Forelimb muscle (tissue), 1 donor: ENCODE data around the gene FGF22. TPM values are rescaled to one million over a fixed set of nuclear protein-coding genes. Genes with fewer than 3 reads are reported as not detected.
"Not testable (repeated sequence)": the region's sequence is repeated elsewhere in the genome, so short reads cannot be mapped to it uniquely, and the experiment has no call there.

Experiments used
- DNase-seq: peaks from one replicate; pipeline ENCODE4 v3.0.0-alpha.2; 2013; ENCODE audit warnings: low read depth
- polyA plus RNA-seq: library from polyadenylated mRNA; unstranded; fragments of 120-200 nt; gene quantifications from one replicate; pipeline ENCODE4 v1.2.1, GENCODE V29; 2013; ENCODE audit not compliant: insufficient read length

FGF22 gene
- 0.20 TPM for polyA plus RNA-seq

DNA sequence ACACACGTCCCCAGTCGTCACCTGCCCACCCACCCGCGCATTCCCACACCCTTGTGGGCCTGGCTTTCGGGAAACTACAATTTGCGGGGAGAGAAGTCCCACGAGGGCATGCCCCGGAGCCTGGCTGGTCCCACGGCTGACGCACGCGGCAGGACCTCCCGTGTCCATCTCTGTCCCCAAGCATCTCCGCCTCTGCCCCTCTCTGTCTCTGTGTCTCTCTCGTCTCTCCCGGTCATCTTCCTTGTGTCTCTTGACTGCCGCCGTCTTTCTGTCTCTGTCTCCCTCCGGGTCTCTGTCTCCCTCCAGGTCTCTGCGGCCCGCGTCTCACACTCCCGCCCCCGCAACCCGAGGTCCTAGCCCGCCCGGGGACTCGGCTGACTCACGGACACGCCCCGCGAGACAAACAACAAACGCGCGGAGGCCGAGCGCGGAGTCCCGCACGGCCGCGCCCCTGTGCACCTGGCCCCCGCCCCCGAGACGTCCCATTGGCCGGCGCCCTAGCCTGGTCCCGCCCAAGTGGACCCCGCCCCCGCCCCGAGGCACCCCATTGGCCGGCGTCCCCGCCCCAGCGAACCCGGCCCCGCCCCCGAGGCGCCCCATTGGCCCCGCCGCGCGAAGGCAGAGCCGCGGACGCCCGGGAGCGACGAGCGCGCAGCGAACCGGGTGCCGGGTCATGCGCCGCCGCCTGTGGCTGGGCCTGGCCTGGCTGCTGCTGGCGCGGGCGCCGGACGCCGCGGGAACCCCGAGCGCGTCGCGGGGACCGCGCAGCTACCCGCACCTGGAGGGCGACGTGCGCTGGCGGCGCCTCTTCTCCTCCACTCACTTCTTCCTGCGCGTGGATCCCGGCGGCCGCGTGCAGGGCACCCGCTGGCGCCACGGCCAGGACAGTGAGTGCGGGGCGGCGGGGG lies at the start of gene FGF22:
Gene FGF22, plus strand, starts transcription at position 627 of the 908 bp plus-strand sequence. Its CDS starts 47 bp downstream, at position 674.
- DNase-seq, result no peak

DNA sequence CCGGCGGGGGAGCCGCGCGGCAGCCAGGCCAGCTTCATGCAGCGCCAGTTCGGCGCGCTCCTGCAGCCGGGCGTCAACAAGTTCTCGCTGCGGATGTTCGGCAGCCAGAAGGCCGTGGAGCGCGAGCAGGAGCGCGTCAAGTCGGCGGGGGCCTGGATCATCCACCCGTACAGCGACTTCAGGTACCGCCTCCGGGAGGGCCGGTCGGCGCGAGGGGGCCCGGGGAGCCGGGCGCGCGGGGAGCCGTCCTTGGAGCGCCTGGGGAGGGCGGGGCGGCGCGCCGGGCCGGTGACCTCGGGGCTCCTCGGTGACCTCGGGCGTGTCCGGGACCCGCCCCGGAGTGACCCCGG lies 49.3 kb upstream of the FGF22 start:
- DNase-seq, result no peak

DNA sequence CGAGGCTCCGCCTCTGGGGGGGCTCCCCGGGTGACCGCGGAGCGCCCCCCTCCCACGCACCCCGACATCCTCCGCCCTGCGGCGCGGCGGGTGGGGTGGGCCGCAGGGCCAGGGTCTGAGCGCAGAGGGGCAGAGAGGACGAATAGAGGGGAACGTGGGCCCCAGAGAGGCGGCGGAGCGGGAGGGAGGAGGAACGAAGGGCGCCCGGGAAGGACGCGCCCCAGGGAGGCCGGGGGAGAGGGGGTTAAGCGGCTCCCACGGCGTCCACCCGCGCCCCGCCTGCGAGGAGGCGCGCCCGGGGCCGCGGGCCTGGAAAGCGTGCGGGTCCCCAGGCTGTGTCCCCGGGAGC lies 49.0 kb upstream of the FGF22 start:
- DNase-seq, result no peak

DNA sequence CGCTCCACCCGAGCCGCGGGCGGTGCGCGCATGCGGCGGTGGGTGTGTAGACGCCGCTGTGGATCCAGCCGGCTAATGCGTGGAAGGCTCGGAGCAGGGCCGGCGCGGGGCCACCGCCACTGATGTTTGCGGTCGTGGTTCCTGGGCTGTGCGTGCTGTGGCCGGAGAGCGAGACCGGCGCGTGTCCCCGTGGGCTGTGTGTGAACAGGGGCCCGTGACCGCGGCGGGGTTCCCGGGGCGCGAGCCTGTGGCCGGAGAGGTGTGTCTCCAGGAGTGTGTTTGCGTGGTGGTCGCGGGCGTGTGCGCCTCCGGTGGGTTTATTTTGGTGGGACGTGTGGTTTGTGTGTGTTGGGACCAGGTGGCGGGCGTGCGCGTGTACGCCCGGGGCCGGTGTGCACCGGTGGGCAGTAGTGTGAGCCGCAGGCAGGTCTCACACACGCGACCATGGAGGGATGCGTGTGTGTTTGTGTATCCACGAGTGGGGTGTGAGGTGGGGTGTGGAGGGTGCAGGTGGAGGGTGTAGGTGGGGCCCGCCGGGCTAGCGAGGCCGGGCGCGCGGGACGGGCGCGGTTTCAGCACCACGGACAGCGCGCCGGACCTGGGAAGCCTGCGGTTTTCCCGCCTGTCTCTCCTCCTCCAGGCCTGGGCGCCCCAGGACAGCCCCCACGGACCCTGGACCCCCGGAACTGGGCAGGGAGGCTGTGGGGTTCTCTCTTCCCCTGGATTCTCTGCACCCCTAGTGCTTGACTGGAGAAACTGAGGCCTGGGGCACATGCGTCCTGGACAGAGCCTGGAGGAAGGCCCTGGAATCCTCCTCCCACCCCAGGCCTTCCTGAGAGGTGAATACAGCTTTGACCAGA lies 48.4 kb upstream of the FGF22 start:
- DNase-seq, result no peak

DNA sequence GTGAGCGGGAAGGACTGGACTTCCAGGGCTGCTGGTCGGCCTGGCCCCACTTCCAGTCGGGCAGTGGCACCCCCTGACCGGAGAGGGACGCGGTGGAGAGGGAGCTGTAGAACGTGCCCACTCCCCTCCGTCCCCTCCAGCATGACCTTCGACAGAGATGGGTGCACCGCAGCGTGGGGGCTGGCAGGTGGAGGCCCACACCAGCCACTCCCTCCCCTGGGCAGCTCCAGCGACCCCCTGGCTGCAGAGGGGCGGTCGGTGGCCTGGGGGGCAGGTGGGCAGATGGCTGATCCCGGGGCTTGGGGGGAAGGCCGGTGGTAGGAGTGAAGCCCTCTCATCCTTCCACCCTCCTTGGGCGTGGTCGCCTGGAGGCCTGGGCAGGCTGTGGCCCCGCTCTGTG lies 47.6 kb upstream of the FGF22 start:
- no peak for DNase-seq

DNA sequence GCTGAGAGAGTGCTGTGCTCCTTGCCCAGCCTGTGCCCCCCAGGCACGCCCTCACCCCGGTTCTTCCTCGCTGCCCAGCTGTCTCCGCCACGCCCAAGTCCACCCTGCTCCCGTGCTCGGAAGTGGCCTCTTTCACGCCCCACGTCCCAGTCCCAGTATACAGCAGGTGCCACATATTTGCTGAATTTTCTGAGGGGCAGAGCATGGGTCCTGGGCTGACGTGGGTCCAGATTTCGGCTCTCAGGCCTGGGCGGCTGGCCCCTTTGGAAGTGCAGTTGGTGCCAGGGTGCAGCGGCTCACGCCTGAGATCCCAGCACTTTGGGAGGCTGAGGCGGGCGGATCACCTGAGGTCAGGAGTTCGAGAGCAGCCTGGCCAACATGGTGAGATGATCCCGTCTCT lies 46.6 kb upstream of the FGF22 start:
- no peak for DNase-seq

DNA sequence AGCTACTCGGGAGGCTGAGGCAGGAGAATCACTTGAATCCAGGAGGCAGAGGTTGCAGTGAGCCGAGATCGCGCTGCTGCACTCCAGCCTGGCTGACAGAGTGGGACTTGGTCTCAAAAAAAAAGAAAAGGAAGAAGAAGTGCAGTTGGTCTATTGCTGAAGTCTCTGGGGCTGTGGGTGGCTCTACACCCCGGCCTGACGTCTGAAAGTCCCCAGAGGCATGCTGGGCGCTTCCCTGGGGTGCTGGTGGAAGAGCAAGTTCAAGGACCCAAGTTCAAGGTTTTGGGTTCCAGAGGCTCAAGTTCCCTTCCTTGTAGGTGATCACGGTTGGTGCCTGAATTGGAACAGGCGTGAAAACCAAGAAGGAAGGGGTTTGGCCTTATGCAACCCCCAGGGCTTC lies 46.2 kb upstream of the FGF22 start:
- DNase-seq, result no peak

DNA sequence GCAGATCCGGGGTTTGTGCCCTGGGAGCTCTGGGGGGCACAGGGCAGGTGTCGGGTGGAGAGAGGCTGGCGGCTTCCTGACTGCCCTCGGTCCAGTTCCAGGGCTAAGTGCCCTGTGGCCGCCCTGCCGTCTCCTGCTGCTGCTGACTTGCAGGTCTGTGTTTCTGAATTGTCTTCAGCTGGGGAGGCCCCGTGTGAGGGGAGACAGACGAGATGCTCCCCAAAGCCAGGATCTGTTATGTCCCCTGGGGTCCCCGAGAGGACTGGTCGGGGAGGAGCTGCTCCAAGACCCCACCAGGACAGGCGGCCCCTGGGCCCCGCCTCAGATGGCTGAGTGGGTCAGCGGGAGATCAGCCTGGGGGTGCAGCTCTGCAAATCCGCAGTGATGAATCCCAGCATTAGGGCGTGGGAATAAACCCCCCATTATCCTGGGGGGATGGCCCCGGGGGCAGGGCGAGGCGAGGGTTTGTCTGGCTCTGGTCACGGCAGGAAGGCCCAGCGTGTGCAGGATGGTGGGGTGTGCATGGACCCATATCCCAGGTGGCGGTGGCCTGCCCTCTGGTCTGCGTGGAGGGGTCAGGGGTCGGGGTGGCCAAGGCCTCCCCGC lies 45.3 kb upstream of the FGF22 start:
- DNase-seq, result no peak

DNA sequence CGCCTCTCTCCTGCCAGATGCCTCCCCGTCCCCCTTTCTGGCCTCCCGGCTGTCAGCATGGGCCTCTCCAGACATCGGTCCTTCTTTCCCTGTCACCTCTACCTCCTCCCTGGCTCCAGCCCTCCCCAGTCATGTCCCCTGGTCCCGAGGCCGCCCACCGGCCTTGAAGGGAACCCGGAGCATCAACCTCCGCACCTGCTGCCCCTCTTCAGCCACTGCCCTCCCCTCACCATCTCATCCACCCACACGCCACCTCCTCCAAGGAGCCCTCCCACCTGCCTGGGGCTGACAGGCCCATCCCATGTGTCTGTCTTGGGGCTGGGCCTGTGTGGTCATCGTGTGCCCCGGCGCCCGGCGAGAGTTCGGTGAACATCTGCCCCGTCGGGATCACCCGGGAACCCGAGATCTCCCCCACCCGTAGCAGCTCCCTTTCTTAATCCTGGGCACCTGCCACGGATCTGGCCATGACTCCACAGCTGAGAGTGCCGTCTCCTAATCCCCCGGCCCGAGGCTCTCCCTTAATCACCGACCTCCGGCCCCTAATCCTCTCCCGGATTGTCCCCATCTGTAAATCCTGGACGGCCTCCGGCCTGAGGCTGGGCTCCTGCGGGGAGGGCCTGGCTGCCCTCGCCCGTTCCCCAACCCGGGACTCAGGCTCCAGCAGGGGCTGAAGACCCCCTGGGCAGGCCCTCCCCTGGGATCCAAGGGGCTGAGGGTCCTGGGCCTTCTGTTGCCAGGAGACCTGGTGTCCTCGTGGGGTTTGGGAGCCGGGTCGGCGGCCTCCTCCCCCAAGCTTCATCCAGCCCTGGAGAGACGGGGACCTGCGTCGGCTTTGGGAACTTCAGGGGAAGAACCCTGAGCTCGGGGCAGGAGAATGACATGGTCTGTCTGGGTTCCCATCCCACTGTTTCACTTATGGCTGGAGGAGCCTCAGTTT lies 44.1 kb upstream of the FGF22 start:
- DNase-seq, result no peak

DNA sequence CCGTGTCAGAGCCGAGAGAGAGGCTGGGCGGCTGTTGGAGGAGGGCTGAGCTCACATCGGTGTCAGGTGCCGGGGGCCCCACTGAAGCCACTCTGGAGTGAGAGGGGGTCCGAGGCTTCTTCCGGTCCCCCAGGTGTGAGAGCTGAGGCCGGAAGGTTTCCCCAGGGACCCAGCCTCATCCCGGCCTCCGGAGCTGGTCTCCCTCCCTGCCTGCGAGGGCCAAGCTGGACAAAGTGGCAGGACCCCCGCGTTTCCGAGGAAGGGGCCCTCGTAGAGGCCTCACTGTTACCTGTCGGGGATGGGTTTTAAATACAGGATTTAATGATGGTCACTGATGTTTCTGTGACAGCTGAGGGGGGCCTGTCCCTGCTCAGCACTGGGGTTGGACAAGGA lies 43.4 kb upstream of the FGF22 start:
- DNase-seq, result no peak

DNA sequence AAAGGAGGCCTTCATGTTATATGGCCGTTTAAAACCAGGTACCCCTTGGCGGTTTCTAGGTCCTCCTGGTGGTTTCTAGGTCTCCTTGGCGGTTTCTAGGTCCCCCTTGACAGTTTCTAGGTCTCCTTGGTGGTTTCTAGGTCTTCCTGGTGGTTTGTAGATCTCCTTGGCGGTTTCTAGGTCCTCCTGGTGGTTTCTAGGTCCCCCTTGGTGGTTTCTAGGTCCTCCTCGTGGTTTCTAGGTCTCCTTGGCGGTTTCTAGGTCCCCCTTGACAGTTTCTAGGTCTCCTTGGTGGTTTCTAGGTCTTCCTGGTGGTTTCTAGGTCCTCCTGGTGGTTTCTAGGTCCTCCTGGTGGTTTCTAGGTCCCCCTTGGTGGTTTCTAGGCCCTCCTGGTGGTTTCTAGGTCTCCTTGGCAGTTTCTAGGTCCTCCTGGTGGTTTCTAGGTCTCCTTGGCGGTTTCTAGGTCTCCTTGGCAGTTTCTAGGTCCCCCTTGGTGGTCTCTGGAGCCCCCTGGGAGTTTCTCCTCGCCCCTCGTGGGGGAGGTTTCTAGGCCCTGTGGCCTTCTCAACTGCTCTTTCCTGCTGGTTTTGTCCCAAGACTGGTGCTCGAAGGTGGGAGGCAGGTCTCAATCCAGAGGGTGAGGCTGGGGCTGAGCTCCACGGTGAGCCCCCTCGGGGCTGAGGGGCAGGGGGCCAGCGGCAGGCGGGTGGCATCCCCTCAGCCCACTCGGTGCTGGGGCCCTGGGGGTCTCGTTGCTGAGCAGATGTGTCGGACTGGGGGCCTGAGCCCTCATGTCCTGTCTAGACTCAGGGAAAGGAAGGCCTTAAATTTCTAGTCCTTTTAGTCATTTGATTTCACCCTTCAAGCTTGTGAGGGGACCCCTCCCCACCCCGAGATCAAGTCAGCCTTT lies 42.0 kb upstream of the FGF22 start:
- no peak for DNase-seq

DNA sequence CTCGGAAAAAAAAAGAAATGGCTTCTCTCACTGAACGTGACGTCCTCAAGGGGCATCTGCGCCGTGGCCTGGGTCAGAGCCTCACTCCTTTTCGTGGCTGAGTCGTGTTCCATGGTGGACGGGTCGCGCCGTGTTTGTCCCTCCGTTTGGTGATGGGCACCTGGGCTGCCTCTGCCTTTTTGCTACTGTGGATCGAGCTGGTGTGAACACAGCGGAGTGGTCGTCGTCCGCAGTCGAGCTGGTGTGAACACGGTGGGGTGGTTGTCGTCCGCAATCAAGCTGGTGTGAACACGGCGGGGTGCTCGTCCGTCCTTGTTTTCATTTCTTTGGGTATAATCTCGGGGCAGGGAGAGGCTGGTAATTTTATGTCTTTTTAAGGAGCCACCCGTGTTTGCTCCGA lies 38.4 kb upstream of the FGF22 start:
- no peak for DNase-seq

DNA sequence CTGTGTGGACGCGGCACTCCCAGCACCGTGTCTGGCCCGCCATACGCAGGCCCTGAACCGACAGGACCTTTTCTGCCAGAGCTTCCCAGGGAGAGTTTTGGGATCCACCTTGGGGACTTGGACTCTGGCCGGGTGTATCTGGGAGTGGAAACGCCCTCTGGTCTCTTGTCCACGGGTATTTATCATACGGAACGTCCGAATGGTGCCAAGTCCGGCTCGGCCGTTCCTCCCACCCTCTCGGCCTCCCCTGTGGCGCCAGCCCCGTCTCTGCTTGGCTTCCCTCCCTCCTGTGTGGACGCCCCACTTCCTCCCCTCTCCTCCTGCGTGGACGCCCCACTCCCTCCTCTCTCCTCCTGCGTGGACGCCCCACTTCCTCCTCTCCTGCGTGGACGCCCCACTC lies 37.9 kb upstream of the FGF22 start:
- DNase-seq, result no peak

DNA sequence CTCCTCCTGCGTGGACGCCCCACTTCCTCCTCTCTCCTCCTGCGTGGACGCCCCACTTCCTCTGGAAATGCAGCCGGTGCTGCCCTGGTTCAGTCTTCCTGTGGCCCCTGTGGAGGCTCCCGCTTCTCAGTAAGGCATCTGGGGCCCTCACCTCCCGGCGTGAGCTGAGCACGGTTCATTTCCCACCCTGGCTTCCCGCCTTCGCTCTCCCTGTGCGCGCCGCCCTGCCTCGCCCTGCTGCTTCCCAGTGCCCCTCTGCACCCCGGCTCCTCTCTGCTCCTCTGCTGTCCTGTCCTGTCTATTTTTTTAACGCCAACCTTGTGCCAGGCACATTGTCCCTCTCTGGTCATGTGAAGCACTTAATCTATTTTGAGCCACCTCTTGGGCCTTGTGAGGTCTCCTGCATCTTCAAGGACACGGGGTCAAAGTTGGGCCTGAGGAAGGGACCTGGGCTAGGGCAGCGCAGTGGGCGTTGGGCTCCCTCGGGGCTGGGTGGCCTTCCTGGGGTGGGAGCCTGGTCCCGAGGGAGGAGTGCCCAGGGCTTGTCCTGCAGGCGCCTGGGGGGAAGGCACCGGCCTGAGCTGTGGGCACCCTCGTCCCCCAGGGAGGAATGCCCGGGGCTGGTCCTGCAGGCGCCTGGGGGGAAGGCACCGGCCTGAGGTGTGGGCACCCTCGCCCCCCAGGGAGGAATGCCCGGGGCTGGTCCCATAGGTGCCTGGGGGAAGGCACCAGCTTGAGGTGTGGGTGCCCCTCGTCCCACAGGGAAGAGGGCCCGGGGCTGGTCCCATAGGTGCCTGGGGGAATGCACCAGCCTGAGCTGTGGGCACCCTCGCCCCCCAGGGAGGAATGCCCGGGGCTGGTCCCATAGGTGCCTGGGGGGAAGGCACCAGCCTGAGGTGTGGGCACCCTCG lies 37.0 kb upstream of the FGF22 start:
- no peak for DNase-seq

DNA sequence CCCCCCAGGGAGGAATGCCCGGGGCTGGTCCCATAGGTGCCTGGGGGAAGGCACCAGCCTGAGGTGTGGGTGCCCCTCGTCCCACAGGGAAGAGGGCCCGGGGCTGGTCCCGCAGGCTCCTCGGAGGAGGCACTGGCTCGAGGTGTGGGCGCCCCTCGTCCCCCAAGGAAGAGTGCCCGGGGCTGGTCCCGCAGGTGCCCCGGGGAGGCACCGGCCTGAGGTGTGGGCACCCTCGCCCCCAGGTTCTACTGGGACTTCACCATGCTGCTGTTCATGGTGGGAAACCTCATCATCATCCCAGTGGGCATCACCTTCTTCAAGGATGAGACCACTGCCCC lies 36.4 kb upstream of the FGF22 start:
- not testable (repeated sequence) for DNase-seq

DNA sequence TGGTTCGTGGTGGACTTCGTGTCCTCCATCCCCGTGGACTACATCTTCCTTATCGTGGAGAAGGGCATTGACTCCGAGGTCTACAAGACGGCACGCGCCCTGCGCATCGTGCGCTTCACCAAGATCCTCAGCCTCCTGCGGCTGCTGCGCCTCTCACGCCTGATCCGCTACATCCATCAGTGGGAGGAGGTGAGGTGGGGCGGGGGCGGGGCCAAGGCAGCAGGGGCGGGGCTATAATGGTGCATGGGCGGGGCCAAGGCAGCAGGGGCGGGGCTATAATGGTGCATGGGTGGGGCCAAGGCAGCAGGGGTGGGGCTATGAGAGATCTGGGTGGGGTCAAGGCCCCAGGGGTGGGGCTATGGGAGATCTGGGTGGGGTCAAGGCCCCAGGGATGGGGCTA lies 35.9 kb upstream of the FGF22 start:
- not testable (repeated sequence) for DNase-seq

DNA sequence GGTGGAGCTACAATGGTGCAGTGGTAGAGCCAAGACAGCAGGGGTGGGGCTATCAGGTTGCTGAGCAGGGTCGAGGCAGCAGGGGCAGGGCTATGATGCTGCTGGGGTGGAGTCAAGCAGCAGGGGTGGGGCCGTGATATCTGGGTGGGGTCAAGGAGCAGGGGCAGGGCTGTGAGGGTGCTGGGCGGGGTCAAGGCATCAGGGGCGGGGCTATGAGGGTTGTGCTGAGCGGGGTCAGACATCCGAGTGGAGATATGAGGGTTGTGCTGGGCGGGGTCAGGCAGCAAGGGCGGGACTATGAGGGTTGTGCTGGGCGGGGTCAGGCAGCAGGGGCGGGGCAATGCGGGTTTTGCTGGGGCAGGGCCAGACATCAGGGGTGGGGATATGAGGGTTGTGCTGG lies 35.3 kb upstream of the FGF22 start:
- no peak for DNase-seq

DNA sequence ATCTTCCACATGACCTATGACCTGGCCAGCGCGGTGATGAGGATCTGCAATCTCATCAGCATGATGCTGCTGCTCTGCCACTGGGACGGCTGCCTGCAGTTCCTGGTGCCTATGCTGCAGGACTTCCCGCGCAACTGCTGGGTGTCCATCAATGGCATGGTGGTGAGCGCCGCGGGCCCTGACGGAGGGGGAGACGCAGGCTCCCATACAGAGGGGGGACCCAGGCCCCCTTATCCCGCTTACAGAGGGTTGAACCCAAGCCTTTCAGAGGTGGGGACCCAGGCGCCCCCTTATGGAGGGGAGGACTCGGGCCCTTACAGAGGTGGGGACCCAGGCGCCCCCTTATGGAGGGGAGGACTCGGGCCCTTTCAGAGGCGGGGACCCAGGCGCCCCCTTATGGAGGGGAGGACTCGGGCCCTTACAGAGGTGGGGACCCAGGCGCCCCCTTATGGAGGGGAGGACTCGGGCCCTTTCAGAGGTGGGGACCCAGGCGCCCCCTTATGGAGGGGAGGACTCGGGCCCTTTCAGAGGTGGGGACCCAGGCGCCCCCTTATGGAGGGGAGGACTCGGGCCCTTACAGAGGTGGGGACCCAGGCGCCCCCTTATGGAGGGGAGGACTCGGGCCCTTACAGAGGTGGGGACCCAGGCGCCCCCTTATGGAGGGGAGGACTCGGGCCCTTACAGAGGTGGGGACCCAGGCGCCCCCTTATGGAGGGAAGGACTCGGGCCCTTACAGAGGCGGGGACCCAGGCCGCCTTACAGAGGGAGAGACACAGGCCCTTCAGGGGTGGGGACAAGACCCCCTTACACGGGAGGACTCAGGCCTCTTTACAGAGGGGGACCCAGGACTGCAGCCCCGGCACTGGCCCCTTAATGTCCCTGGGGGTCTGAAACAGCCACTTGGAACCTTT lies 34.4 kb upstream of the FGF22 start:
- not testable (repeated sequence) for DNase-seq
